Activated naive CD4-positive, alpha-beta T cell treated with anti-CD3 and anti-CD28 coated beads, Interleukin-2, amount 50 U/mL, for 72 hours (primary cell): ENCODE measurements around the gene TBL1XR1. TPM values are rescaled to one million over a fixed set of nuclear protein-coding genes. Genes with fewer than 3 reads are reported as not detected.

Experiments
- ATAC-seq, 2 donors: fragments of 150-1000 bp; cut with Tn5 transposase; 2 replicates each; pipeline ENCODE4 v1.10.0; 2021; ENCODE audit warnings: mild to moderate bottlenecking in 2 of 2, moderate library complexity in 2 of 2
- DNase-seq, 2 donors: peaks; one replicate each; pipeline ENCODE4 v3.0.0; 2021 to 2022; ENCODE audit warnings: low spot score in 2 of 2
- H3K27ac Mint-ChIP-seq, 2 donors: one replicate each; pipeline ENCODE4 v1.8.0; 2022; ENCODE audit warnings: mild to moderate bottlenecking in 2 of 2, mixed read lengths in 2 of 2
- H3K36me3 Mint-ChIP-seq, 2 donors: one replicate each; pipeline ENCODE4 v1.8.0; 2022; ENCODE audit warnings: mixed read lengths in 2 of 2
- H3K9me3 Mint-ChIP-seq, 2 donors: one replicate each; pipeline ENCODE4 v1.8.0; 2022; ENCODE audit warnings: mixed read lengths in 2 of 2
- total RNA-seq, 2 donors: library from RNA; stranded (reverse); gene quantifications; one replicate each; pipeline ENCODE4 v1.2.3, GENCODE V29; 2022

TBL1XR1 gene
- total RNA-seq, 2 donors from 2014 or later, result 130 to 184 TPM

GRCh38 chr3:177089110-177089509 is 108.2 kb downstream of the TBL1XR1 start:
- Mint-ChIP-seq H3K36me3 (peaks cover 30 to 50% of the 10 kb centered on the region in 2 donors), H3K27ac (no peak overlapping the region), H3K9me3 (peaks cover 9 to 11% of the 10 kb centered on the region in 2 donors)
- DNase-seq (no peak), ATAC-seq (no peak)

- no peaks in the 10 kb centered on the region for H3K9me3 Mint-ChIP-seq
- ATAC-seq (no peak), DNase-seq (no peak)
- H3K36me3 Mint-ChIP-seq, result peaks cover 12 to 24% of the 10 kb centered on the region in 2 donors
- no peak overlapping the region for H3K27ac Mint-ChIP-seq
Observed at GRCh38 chr3:177085794-177086193, 111.5 kb downstream of the TBL1XR1 start.

GRCh38 chr3:177084616-177085015 is 112.7 kb downstream of the TBL1XR1 start:
- no peaks in the 10 kb centered on the region for H3K9me3 Mint-ChIP-seq
- ATAC-seq, result no peak
- peaks cover 11 to 24% of the 10 kb centered on the region in 2 donors for H3K36me3 Mint-ChIP-seq
- no peak for DNase-seq
- no peak overlapping the region for H3K27ac Mint-ChIP-seq

GRCh38 chr3:177080122-177080521 is 117.2 kb downstream of the TBL1XR1 start:
- ATAC-seq (no peak), DNase-seq (no peak)
- peaks cover 8 to 43% of the 10 kb centered on the region in 2 donors for H3K36me3 Mint-ChIP-seq
- no peaks in the 10 kb centered on the region for H3K9me3 Mint-ChIP-seq
- no peak overlapping the region for H3K27ac Mint-ChIP-seq

- no peaks in the 10 kb centered on the region for H3K9me3 Mint-ChIP-seq
- H3K36me3 Mint-ChIP-seq, result peaks cover 5 to 43% of the 10 kb centered on the region in 2 donors
- ATAC-seq (no peak), DNase-seq (no peak)
- no peak overlapping the region for H3K27ac Mint-ChIP-seq
Observed at GRCh38 chr3:177079684-177080083, 117.6 kb downstream of the TBL1XR1 start.

GRCh38 chr3:177071496-177072156 is 125.7 kb downstream of the TBL1XR1 start:
- ATAC-seq (no peak), DNase-seq (no peak)
- no peak overlapping the region for H3K27ac Mint-ChIP-seq
- no peaks in the 10 kb centered on the region for H3K9me3 Mint-ChIP-seq
- peaks cover 0 to 27% of the 10 kb centered on the region in 2 donors for H3K36me3 Mint-ChIP-seq

- Mint-ChIP-seq H3K36me3 (peaks cover 0 to 8% of the 10 kb centered on the region in 2 donors), H3K27ac (peak overlapping the region; percentile 61 to 75), H3K9me3 (no peaks in the 10 kb centered on the region)
- DNase-seq (no peak), ATAC-seq (no peak)
Observed at GRCh38 chr3:177069514-177070329, 127.6 kb downstream of the TBL1XR1 start.

- Mint-ChIP-seq H3K9me3 (no peaks in the 10 kb centered on the region), H3K27ac (peak overlapping the region in 1 of 2 donors; percentile 75), H3K36me3 (peaks cover 2 to 13% of the 10 kb centered on the region in 2 donors)
- peak; percentile 60 to 74 for ATAC-seq
- no peak for DNase-seq
Observed at GRCh38 chr3:177068967-177069366, 128.3 kb downstream of the TBL1XR1 start.

GRCh38 chr3:177066068-177066467 is 131.2 kb downstream of the TBL1XR1 start:
- no peaks in the 10 kb centered on the region for H3K9me3 Mint-ChIP-seq
- no peak overlapping the region for H3K27ac Mint-ChIP-seq
- ATAC-seq, result no peak
- DNase-seq, result no peak
- peaks cover 9 to 23% of the 10 kb centered on the region in 2 donors for H3K36me3 Mint-ChIP-seq

GRCh38 chr3:177065285-177066033 is 131.8 kb downstream of the TBL1XR1 start:
- Mint-ChIP-seq H3K27ac (no peak overlapping the region), H3K36me3 (peaks cover 9 to 24% of the 10 kb centered on the region in 2 donors), H3K9me3 (no peaks in the 10 kb centered on the region)
- DNase-seq, result no peak
- ATAC-seq, result no peak

- H3K27ac Mint-ChIP-seq, result no peak overlapping the region
- peaks cover 9 to 20% of the 10 kb centered on the region in 2 donors for H3K36me3 Mint-ChIP-seq
- H3K9me3 Mint-ChIP-seq, result no peaks in the 10 kb centered on the region
- no peak for ATAC-seq
- no peak for DNase-seq
Observed at GRCh38 chr3:177062052-177062732, 135.1 kb downstream of the TBL1XR1 start.

- no peak overlapping the region for H3K27ac Mint-ChIP-seq
Observed at GRCh38 chr3:177061369-177061768, 135.9 kb downstream of the TBL1XR1 start.

GRCh38 chr3:177060492-177060891 is 136.8 kb downstream of the TBL1XR1 start:
- ATAC-seq (no peak), DNase-seq (no peak)
- Mint-ChIP-seq H3K36me3 (peaks cover 9 to 20% of the 10 kb centered on the region in 2 donors), H3K9me3 (no peaks in the 10 kb centered on the region), H3K27ac (no peak overlapping the region)

More at GRCh38 chr3:177061369-177061768, 135.9 kb downstream of the TBL1XR1 start:
- ATAC-seq (no peak), DNase-seq (no peak)
- Mint-ChIP-seq H3K9me3 (no peaks in the 10 kb centered on the region), H3K36me3 (peaks cover 9 to 20% of the 10 kb centered on the region in 2 donors)

GRCh38 chr3:177058648-177059047 is 138.6 kb downstream of the TBL1XR1 start:
- peaks cover 3 to 11% of the 10 kb centered on the region in 2 donors for H3K36me3 Mint-ChIP-seq
- DNase-seq, result no peak
- H3K9me3 Mint-ChIP-seq, result no peaks in the 10 kb centered on the region
- ATAC-seq, result no peak
- H3K27ac Mint-ChIP-seq, result no peak overlapping the region

- H3K36me3 Mint-ChIP-seq, result peaks cover 0 to 5% of the 10 kb centered on the region in 2 donors
- H3K9me3 Mint-ChIP-seq, result no peaks in the 10 kb centered on the region
- peak; percentile 50 to 56 for DNase-seq
- H3K27ac Mint-ChIP-seq, result no peak overlapping the region
- ATAC-seq, result peak; percentile 97 to 98
Observed at GRCh38 chr3:177057768-177058167, 139.5 kb downstream of the TBL1XR1 start.

- H3K27ac Mint-ChIP-seq, result no peak overlapping the region
- H3K9me3 Mint-ChIP-seq, result no peaks in the 10 kb centered on the region
- peaks cover 0 to 5% of the 10 kb centered on the region in 2 donors for H3K36me3 Mint-ChIP-seq
- ATAC-seq (no peak), DNase-seq (no peak)
Observed at GRCh38 chr3:177056927-177057326, 140.4 kb downstream of the TBL1XR1 start.
